Measurements from ENCODE around the gene EBF3.

GRCh38 chr10:129840196-129840590 lies 123.9 kb downstream of the EBF3 start:
- no peak for TF ChIP-seq POLR2A (IDR thresholded peaks at IDR 0.05; ENCODE audit: low read length)
- no peak for TF ChIP-seq GATA1 (IDR thresholded peaks at IDR 0.05; ENCODE audit: low read depth, low read length)
